HepG2 (cell line): ENCODE data around the gene C4BPA.

Experiments used
- IKZF4 ChIP-seq: sonication (generic); formaldehyde crosslinking; IDR thresholded peaks from 2 replicates; pipeline ENCODE4 v1.5.1; 2020; ENCODE audit warnings: borderline replicate concordance, mild to moderate bottlenecking, low read depth, missing genetic modification reagents; ENCODE audit errors: not compliant biosample characterization
- KAT7 ChIP-seq: IDR thresholded peaks from 2 replicates; pipeline ENCODE4 v1.6.1; 2018; ENCODE audit warnings: borderline replicate concordance, missing compliant biosample characterization
- XBP1 ChIP-seq: sonication (generic); formaldehyde crosslinking; IDR thresholded peaks from 2 replicates; pipeline ENCODE4 v1.5.0; 2020; ENCODE audit warnings: missing genetic modification reagents
- ZNF660 ChIP-seq: sonication (generic); formaldehyde crosslinking; IDR thresholded peaks from 2 replicates; pipeline ENCODE4 v1.5.1; 2020; ENCODE audit warnings: mild to moderate bottlenecking, low read depth, missing genetic modification reagents, borderline replicate concordance
- TF ChIP-seq, protein P1 (sequence below): sonication (generic); formaldehyde crosslinking; IDR thresholded peaks from 2 replicates; pipeline ENCODE4 v1.5.0; 2020; ENCODE audit warnings: mild to moderate bottlenecking, missing genetic modification reagents, moderate library complexity
- TF ChIP-seq, protein P2 (sequence below): sonication (generic); formaldehyde crosslinking; IDR thresholded peaks from 2 replicates; pipeline ENCODE4 v1.4.0; 2020; ENCODE audit warnings: mild to moderate bottlenecking, missing genetic modification reagents

DNA sequence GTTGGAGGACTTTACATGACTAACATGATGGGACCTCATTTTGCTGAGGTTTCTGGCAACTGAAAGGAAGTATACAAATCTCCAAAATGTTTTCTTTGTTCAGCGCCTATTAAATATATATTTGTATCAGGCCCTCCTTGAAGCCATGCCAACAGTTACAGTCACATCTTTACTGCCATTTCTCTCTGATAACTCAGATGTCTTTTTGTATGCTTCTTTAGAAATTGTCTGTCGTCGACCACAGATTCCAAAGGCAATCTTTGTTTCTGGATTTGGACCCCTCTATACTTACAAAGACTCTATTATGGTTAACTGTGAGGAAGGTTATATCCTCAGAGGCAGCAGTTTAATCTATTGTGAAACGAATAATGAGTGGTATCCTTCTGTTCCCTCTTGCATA is 69.4 kb downstream of the C4BPA start:
- TF ChIP-seq XBP1 (CRISPR knock-in tag), result no peak
- no peak for TF ChIP-seq KAT7 (CRISPR knock-in tag)
- no peak for TF ChIP-seq IKZF4
- TF ChIP-seq, protein P1, sequence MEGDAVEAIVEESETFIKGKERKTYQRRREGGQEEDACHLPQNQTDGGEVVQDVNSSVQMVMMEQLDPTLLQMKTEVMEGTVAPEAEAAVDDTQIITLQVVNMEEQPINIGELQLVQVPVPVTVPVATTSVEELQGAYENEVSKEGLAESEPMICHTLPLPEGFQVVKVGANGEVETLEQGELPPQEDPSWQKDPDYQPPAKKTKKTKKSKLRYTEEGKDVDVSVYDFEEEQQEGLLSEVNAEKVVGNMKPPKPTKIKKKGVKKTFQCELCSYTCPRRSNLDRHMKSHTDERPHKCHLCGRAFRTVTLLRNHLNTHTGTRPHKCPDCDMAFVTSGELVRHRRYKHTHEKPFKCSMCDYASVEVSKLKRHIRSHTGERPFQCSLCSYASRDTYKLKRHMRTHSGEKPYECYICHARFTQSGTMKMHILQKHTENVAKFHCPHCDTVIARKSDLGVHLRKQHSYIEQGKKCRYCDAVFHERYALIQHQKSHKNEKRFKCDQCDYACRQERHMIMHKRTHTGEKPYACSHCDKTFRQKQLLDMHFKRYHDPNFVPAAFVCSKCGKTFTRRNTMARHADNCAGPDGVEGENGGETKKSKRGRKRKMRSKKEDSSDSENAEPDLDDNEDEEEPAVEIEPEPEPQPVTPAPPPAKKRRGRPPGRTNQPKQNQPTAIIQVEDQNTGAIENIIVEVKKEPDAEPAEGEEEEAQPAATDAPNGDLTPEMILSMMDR (CRISPR knock-in tag), result no peak
- TF ChIP-seq, protein P2, sequence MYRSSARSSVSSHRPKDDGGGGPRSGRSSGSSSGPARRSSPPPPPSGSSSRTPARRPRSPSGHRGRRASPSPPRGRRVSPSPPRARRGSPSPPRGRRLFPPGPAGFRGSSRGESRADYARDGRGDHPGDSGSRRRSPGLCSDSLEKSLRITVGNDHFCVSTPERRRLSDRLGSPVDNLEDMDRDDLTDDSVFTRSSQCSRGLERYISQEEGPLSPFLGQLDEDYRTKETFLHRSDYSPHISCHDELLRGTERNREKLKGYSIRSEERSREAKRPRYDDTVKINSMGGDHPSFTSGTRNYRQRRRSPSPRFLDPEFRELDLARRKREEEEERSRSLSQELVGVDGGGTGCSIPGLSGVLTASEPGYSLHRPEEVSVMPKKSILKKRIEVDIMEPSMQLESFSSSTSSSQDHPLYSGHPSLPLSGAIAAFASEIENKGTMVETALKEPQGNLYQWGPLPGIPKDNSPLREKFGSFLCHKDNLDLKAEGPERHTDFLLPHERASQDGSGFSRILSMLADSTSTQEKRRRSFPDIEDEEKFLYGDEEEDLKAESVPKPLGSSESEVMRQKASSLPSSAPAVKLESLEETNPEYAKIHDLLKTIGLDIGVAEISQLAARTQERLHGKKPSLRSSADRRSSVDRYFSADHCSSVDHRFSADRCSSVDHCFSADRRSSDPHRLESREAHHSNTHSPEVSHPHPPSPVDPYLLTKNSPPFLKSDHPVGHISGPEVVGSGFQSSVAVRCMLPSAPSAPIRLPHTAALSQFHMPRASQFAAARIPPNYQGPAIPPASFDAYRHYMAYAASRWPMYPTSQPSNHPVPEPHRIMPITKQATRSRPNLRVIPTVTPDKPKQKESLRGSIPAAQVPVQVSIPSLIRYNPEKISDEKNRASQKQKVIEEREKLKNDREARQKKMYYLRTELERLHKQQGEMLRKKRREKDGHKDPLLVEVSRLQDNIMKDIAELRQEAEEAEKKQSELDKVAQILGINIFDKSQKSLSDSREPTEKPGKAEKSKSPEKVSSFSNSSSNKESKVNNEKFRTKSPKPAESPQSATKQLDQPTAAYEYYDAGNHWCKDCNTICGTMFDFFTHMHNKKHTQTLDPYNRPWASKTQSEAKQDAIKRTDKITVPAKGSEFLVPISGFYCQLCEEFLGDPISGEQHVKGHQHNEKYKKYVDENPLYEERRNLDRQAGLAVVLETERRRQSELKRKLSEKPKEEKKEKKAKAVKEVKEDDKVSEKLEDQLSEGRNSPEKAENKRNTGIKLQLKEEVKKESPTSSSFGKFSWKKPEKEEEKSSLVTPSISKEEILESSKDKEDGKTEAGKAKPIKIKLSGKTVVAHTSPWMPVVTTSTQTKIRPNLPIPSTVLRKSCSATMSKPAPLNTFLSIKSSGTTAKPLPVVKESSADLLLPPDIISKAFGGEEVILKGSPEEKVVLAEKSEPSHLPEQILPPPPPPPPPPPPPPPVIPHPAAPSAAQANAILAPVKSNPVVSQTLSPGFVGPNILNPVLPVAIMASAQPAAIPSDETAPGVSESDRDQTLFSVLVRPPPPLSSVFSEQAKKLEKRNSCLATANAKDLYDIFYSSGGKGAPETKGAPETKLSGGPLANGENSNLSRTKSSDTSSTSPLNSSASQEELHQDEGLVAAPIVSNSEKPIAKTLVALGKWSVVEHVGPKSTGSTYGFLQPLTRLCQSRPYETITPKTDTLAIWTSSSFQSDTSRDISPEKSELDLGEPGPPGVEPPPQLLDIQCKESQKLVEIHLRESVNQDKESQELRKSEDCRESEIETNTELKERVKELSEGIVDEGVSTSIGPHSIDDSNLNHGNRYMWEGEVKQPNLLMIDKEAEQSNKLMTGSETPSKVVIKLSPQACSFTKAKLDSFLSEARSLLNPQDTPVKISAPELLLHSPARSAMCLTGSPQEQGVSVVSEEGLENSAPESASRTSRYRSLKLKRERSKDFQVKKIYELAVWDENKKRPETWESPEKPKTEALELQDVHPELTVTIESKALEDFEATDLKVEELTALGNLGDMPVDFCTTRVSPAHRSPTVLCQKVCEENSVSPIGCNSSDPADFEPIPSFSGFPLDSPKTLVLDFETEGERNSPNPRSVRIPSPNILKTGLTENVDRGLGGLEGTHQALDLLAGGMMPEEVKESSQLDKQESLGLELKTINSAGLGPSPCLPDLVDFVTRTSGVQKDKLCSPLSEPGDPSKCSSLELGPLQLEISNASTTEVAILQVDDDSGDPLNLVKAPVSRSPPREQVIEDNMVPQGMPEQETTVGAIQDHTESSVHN (CRISPR knock-in tag), result no peak
- no peak for TF ChIP-seq ZNF660 (CRISPR knock-in tag)
